ENCODE results near the gene KLF7.

The KLF7 gene

DNA sequence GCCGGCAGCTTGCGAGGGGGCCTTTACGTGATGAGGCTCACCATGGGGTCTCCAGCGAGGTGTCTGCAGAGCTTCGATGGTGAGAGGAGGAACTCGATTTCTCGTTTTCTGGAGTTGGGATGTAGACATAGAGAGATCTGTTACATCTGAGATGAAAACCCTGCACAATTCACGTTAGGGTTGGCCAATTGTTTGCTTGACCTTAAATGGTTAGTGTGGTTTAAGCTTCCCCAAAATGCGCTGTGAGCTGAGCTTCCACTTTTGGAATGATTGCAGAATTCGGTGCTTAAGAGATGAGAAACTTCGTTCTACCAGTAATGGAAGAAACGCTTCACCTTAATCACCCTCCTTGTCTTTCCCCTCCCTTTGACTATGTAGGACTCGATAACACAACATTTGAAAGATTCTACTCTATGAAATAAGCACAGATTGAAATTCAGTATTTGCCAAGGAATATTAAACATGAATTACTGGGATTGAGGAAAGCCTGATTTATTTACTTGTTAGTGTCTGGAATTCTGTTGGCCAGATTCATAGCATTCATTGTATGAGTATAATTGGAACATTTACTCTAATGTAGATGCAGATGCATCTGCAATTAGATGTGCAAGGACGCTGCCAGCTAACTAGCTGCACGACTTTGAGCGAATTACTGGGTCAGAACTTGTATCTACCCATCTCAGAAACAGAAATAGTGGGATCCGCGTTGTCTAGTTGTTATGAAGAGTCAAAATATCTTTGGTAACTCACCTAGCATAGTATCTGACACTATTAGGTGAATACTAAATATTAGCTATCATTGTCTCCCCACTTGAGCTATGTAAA, 1.6 kb upstream of the KLF7 start:
- peak overlapping the region in 1 of 2 experiments; percentile 99 for H3K27ac ChIP-seq (ENCODE audit: insufficient read depth in 1 of 2, low read depth in 1 of 2, low read length in 2 of 2, poor library complexity in 1 of 2, severe bottlenecking in 2 of 2)
- peak overlapping the region; percentile 76 to 85 (median 83) for H3K4me3 ChIP-seq (ENCODE audit: control insufficient read depth in 1 of 7, extremely low read depth in 1 of 7, insufficient read depth in 4 of 7, low read depth in 2 of 7, low read length in 6 of 7)
- WGBS (ENCODE audit: insufficient coverage), result 22% methylated on average over 13 of the region's 18 CpGs
- no peaks in the 10 kb centered on the region for H3K27me3 ChIP-seq (replicated peaks in 2 of 5; ENCODE audit: control insufficient read depth in 4 of 5, insufficient read depth in 5 of 5, low read length in 4 of 5)
- ChIA-PET POLR2A (interaction anchor here (0.7 to 4.0 kb wide), 7 partner anchors 9 to 362 kb away, joined by 3 to 49 read pairs (median 4); partner anchors contain the start of gene CREB1), CTCF (interaction anchor here (0.9 to 2.5 kb wide), 11 partner anchors 24 to 367 kb away, joined by 3 to 10 read pairs (median 4); no protein-coding TSS in a partner anchor)
- DNase-seq, result peak; percentile 40 to 85 (median 85)
- H3K9me3 ChIP-seq (ENCODE audit: control extremely low read depth in 1 of 5, control insufficient read depth in 4 of 5, insufficient read depth in 2 of 5, low read depth in 1 of 5, low read length in 4 of 5), result peaks cover 0 to 2% (median 0%) of the 10 kb centered on the region in 5 experiments
- H3K36me3 ChIP-seq (ENCODE audit: control insufficient read depth in 4 of 4, insufficient read depth in 4 of 4, low read length in 3 of 4), result no peaks in the 10 kb centered on the region
- peaks cover 26 to 50% (median 34%) of the 10 kb centered on the region in 4 experiments for H3K4me1 ChIP-seq (ENCODE audit: control extremely low read depth in 1 of 4, control insufficient read depth in 4 of 4, insufficient read depth in 4 of 4, low read length in 3 of 4)

DNA sequence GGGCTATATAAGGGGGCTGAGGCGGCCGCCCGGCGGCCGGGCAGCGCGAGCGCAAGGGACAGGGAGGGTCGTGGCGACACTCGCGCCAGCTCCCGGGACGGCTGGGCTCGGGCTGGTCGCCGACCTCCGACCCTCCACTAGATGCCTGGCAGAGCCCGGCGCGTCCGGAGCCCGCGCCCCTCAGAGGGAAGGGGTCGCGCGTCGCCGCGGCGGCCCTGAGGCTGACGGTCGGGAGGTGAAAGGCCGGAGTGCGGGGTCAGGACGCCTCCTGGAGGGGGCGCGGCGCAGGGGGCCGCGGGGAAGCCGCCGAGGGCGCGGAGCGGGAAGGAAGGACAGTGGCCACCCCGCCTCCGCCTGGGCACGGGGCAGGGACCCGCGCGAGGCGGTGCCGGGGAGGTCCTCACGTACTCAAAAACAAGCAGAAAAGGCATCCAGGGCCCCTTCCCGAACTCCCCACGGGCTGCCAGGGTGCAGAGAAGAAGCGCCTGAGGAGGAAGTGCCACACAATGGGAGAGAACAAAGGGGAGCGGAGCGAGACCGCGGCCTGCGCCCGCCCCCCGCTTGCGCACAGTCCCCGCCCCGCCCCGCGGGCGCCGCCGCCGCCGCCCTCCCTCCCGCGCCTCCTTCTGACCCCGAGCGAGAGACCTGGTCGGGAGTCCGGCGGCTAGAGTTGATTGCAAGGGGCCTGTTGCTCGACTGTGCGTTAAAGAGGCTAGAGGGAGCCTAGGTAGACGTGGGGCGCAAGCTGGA, 776 bp upstream of the KLF7 start:
- no peaks in the 10 kb centered on the region for H3K27me3 ChIP-seq (replicated peaks in 2 of 5; ENCODE audit: control insufficient read depth in 4 of 5, insufficient read depth in 5 of 5, low read length in 4 of 5)
- peak; percentile 71 to 87 (median 81) for DNase-seq
- H3K4me3 ChIP-seq (ENCODE audit: control insufficient read depth in 1 of 7, extremely low read depth in 1 of 7, insufficient read depth in 4 of 7, low read depth in 2 of 7, low read length in 6 of 7), result peak overlapping the region; percentile 76 to 85 (median 83)
- peaks cover 34 to 55% (median 39%) of the 10 kb centered on the region in 4 experiments for H3K4me1 ChIP-seq (ENCODE audit: control extremely low read depth in 1 of 4, control insufficient read depth in 4 of 4, insufficient read depth in 4 of 4, low read length in 3 of 4)
- peaks cover 0 to 2% (median 0%) of the 10 kb centered on the region in 5 experiments for H3K9me3 ChIP-seq (ENCODE audit: control extremely low read depth in 1 of 5, control insufficient read depth in 4 of 5, insufficient read depth in 2 of 5, low read depth in 1 of 5, low read length in 4 of 5)
- CTCF ChIA-PET, result interaction anchor here (0.6 to 2.8 kb wide), 14 partner anchors 18 to 366 kb away, joined by 3 to 12 read pairs (median 4); no protein-coding TSS in a partner anchor
- 0% methylated on average over 78 of the region's 86 CpGs for WGBS (ENCODE audit: insufficient coverage)
- no peaks in the 10 kb centered on the region for H3K36me3 ChIP-seq (ENCODE audit: control insufficient read depth in 4 of 4, insufficient read depth in 4 of 4, low read length in 3 of 4)
- POLR2A ChIA-PET, result interaction anchor here (0.6 to 4.0 kb wide), 18 partner anchors 10 to 365 kb away, joined by 3 to 49 read pairs (median 3); partner anchors contain the start of gene CREB1
- peak overlapping the region; percentile 93 to 99 for H3K27ac ChIP-seq (ENCODE audit: insufficient read depth in 1 of 2, low read depth in 1 of 2, low read length in 2 of 2, poor library complexity in 1 of 2, severe bottlenecking in 2 of 2)

DNA sequence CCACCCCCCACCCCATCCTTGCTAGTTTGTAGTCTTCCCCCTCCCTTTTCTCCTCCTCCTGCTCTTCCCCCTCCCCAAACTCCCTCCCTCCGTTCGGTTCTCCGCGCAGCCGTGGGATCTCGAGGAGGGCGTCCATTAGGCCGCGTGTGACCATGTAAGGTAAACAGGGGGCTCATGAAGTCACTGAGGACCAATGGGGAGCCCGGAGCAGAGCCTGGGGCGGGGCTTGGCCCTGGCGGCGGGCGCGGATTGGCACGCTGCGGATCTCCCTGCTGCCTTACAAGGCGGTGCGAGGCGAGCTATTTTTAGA, 246 bp upstream of the KLF7 start:
- peaks cover 39 to 59% (median 43%) of the 10 kb centered on the region in 4 experiments for H3K4me1 ChIP-seq (ENCODE audit: control extremely low read depth in 1 of 4, control insufficient read depth in 4 of 4, insufficient read depth in 4 of 4, low read length in 3 of 4)
- H3K4me3 ChIP-seq (ENCODE audit: control insufficient read depth in 1 of 7, extremely low read depth in 1 of 7, insufficient read depth in 4 of 7, low read depth in 2 of 7, low read length in 6 of 7), result peak overlapping the region; percentile 78 to 94 (median 85)
- H3K27ac ChIP-seq (ENCODE audit: insufficient read depth in 1 of 2, low read depth in 1 of 2, low read length in 2 of 2, poor library complexity in 1 of 2, severe bottlenecking in 2 of 2), result peak overlapping the region; percentile 93 to 99
- H3K9me3 ChIP-seq (ENCODE audit: control extremely low read depth in 1 of 5, control insufficient read depth in 4 of 5, insufficient read depth in 2 of 5, low read depth in 1 of 5, low read length in 4 of 5), result peaks cover 0 to 2% (median 0%) of the 10 kb centered on the region in 5 experiments
- POLR2A ChIA-PET, result interaction anchor here (0.6 to 4.0 kb wide), 17 partner anchors 10 to 365 kb away, joined by 3 to 49 read pairs (median 3); partner anchors contain the start of gene CREB1
- WGBS (ENCODE audit: insufficient coverage), result 0% methylated on average over 19 of the region's 20 CpGs
- no peaks in the 10 kb centered on the region for H3K27me3 ChIP-seq (replicated peaks in 2 of 5; ENCODE audit: control insufficient read depth in 4 of 5, insufficient read depth in 5 of 5, low read length in 4 of 5)
- peak; percentile 99 to 100 (median 100) for DNase-seq
- no peaks in the 10 kb centered on the region for H3K36me3 ChIP-seq (ENCODE audit: control insufficient read depth in 4 of 4, insufficient read depth in 4 of 4, low read length in 3 of 4)
- CTCF ChIA-PET, result interaction anchor here (0.6 to 2.8 kb wide), 10 partner anchors 17 to 365 kb away, joined by 3 to 12 read pairs (median 5); no protein-coding TSS in a partner anchor

DNA sequence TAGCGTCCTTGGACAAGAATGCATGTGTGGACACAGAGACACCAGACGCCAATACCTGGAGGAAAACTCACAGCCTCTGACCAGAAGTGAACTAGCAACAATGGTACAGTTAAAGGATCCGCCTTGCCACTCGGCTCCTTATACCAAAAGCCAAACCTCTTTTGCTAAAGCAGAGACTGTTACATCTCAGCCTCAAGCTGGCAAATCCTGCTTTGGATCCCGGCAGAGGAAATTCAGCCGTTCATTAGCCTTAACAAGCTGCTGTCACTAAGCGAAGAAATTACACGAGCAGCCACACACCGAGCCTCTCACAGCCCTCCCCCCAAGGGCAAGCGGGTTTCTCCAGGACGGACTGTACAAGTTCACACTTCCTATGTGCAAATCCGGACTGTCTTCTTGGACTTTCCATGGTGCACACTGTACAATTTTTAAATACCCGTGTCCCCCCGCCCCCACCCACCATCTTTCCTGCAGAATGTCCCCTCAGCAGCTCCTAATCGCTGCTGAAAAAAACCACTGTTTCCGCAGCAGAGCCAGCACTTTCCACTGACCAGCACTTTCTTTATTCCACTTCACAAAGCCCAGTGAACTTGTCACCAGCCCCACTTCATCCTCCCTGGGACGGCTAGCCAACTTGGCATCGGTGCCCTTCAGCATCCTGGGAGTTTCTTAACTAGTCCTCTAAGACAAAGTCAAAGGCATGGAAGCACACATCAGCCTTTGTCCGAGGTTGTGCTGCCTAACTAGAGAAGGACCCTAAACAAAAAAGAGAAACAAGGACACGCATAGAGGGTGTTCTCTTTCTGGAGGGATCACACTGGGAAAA, 1.5 kb downstream of the KLF7 start:
- DNase-seq, result peak in 1 of 3 donors; percentile 34
- Histone ChIP-seq H3K27ac (ENCODE audit: insufficient read depth in 1 of 2, low read depth in 1 of 2, low read length in 2 of 2, poor library complexity in 1 of 2, severe bottlenecking in 2 of 2) (peak overlapping the region in 1 of 2 experiments; percentile 84), H3K27me3 (replicated peaks in 2 of 5; ENCODE audit: control insufficient read depth in 4 of 5, insufficient read depth in 5 of 5, low read length in 4 of 5) (no peaks in the 10 kb centered on the region), H3K4me1 (ENCODE audit: control extremely low read depth in 1 of 4, control insufficient read depth in 4 of 4, insufficient read depth in 4 of 4, low read length in 3 of 4) (peaks cover 43 to 59% (median 46%) of the 10 kb centered on the region in 4 experiments), H3K4me3 (ENCODE audit: control insufficient read depth in 1 of 7, extremely low read depth in 1 of 7, insufficient read depth in 4 of 7, low read depth in 2 of 7, low read length in 6 of 7) (peak overlapping the region; percentile 42 to 99 (median 85)), H3K9me3 (ENCODE audit: control extremely low read depth in 1 of 5, control insufficient read depth in 4 of 5, insufficient read depth in 2 of 5, low read depth in 1 of 5, low read length in 4 of 5) (no peaks in the 10 kb centered on the region), H3K36me3 (ENCODE audit: control insufficient read depth in 4 of 4, insufficient read depth in 4 of 4, low read length in 3 of 4) (no peaks in the 10 kb centered on the region)
- CTCF ChIA-PET, result interaction anchor here (0.6 to 3.6 kb wide), 6 partner anchors 15 to 308 kb away, joined by 3 to 26 read pairs (median 6); no protein-coding TSS in a partner anchor
- WGBS (ENCODE audit: insufficient coverage), result under 1% methylated on average over 15 of the region's 20 CpGs
- POLR2A ChIA-PET, result interaction anchor here (0.6 to 4.0 kb wide), 6 partner anchors 21 to 364 kb away, joined by 3 to 49 read pairs (median 3); no protein-coding TSS in a partner anchor

DNA sequence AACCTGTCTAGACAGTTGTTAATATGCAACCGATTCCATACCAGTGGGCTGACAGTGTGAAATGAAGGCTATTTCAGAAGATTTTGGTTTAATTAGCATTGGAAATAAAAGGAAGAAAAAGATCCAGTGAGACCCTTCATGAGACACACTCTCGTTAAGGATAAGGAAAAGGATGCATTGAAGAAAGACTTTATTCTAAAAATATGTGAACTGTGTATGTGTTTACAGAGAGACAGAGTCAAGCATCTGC, 2.1 kb downstream of the KLF7 start:
- Histone ChIP-seq H3K4me3 (ENCODE audit: control insufficient read depth in 1 of 7, extremely low read depth in 1 of 7, insufficient read depth in 4 of 7, low read depth in 2 of 7, low read length in 6 of 7) (peak overlapping the region in 6 of 7 experiments; percentile 82 to 99 (median 86)), H3K36me3 (ENCODE audit: control insufficient read depth in 4 of 4, insufficient read depth in 4 of 4, low read length in 3 of 4) (no peaks in the 10 kb centered on the region), H3K27ac (ENCODE audit: insufficient read depth in 1 of 2, low read depth in 1 of 2, low read length in 2 of 2, poor library complexity in 1 of 2, severe bottlenecking in 2 of 2) (peak overlapping the region in 1 of 2 experiments; percentile 65), H3K4me1 (ENCODE audit: control extremely low read depth in 1 of 4, control insufficient read depth in 4 of 4, insufficient read depth in 4 of 4, low read length in 3 of 4) (peaks cover 43 to 59% (median 46%) of the 10 kb centered on the region in 4 experiments), H3K27me3 (replicated peaks in 2 of 5; ENCODE audit: control insufficient read depth in 4 of 5, insufficient read depth in 5 of 5, low read length in 4 of 5) (no peaks in the 10 kb centered on the region), H3K9me3 (ENCODE audit: control extremely low read depth in 1 of 5, control insufficient read depth in 4 of 5, insufficient read depth in 2 of 5, low read depth in 1 of 5, low read length in 4 of 5) (no peaks in the 10 kb centered on the region)
- whole genome bisulfite sequencing (ENCODE audit: insufficient coverage), result 7% methylated on average over 2 of the region's 2 CpGs
- CTCF ChIA-PET, result interaction anchor here (2.0 to 3.6 kb wide), 2 partner anchors 17 to 21 kb away, joined by 7 to 26 read pairs; no protein-coding TSS in a partner anchor
- POLR2A ChIA-PET, result interaction anchor here (4.0 kb wide), 1 partner anchor 21 kb away, joined by 49 read pairs; no protein-coding TSS in a partner anchor
- DNase-seq, result no peak

DNA sequence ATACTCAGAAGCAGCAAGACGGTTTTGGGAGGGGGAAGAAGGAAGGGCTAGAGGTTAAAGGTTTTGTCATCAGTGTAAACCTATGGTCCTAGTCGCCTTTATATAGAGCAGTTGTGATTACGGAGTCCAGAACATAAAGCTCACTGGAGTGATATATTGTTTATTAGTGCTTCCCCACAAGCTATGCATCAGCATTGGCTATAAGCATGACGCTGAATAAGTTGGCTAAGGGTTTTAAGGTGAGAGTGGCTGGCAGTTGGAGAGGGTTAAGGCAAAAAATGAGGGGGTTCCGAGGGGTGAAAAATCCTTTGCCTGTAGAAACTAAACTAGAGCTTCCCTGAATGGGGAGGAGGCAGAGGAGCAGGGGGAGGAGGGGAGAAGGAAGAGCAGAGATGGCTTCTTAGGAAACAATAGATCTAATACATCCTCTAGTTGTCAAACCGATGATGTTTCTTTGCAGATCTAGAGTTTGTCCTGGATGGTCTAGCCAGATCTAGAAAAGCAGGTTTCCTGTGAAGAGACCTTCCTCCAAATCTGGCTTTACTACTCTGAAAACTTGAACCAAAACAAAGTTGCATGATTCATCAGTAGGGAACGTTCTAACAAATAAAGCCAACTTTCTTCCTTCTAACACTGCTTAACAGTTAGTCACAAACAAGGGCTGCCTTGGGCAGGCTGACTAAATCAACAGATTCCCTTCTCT, 2.5 kb downstream of the KLF7 start:
- no peaks in the 10 kb centered on the region for H3K36me3 ChIP-seq (ENCODE audit: control insufficient read depth in 4 of 4, insufficient read depth in 4 of 4, low read length in 3 of 4)
- no peaks in the 10 kb centered on the region for H3K27me3 ChIP-seq (replicated peaks in 2 of 5; ENCODE audit: control insufficient read depth in 4 of 5, insufficient read depth in 5 of 5, low read length in 4 of 5)
- DNase-seq, result peak in 2 of 3 donors; percentile 62 to 68
- ChIA-PET POLR2A (no interaction called here), CTCF (interaction anchor here (2.0 to 3.6 kb wide), 2 partner anchors 17 to 21 kb away, joined by 7 to 26 read pairs; no protein-coding TSS in a partner anchor)
- H3K9me3 ChIP-seq (ENCODE audit: control extremely low read depth in 1 of 5, control insufficient read depth in 4 of 5, insufficient read depth in 2 of 5, low read depth in 1 of 5, low read length in 4 of 5), result no peaks in the 10 kb centered on the region
- peaks cover 43 to 57% (median 46%) of the 10 kb centered on the region in 4 experiments for H3K4me1 ChIP-seq (ENCODE audit: control extremely low read depth in 1 of 4, control insufficient read depth in 4 of 4, insufficient read depth in 4 of 4, low read length in 3 of 4)
- H3K27ac ChIP-seq (ENCODE audit: insufficient read depth in 1 of 2, low read depth in 1 of 2, low read length in 2 of 2, poor library complexity in 1 of 2, severe bottlenecking in 2 of 2), result peak overlapping the region in 1 of 2 experiments; percentile 65
- WGBS (ENCODE audit: insufficient coverage), result 18% methylated on average over 5 of the region's 7 CpGs
- H3K4me3 ChIP-seq (ENCODE audit: control insufficient read depth in 1 of 7, extremely low read depth in 1 of 7, insufficient read depth in 4 of 7, low read depth in 2 of 7, low read length in 6 of 7), result peak overlapping the region in 6 of 7 experiments; percentile 82 to 99 (median 86)

Data from common myeloid progenitor, CD34-positive (primary cell).